PC-3 (cell line): Measurements from ENCODE around the gene PRUNE2.

Source experiments
- CTCF ChIP-seq: fragments of 300-600 bp; sonication (generic); conservative IDR thresholded peaks from 2 replicates; pipeline ENCODE4 v1.5.1; 2017; ENCODE audit warnings: antibody characterized with exemption, low read depth, mild to moderate bottlenecking, low read length
- EZH2 ChIP-seq: fragments of 300-600 bp; sonication (generic); IDR thresholded peaks from one replicate; pipeline ENCODE4 v1.6.1; 2017; ENCODE audit warnings: antibody characterized with exemption, mild to moderate bottlenecking, low read length; ENCODE audit not compliant: unreplicated experiment
- EZH2phosphoT487 ChIP-seq: fragments of 300-600 bp; sonication (generic); IDR thresholded peaks from 2 replicates; pipeline ENCODE4 v1.6.1; 2018; ENCODE audit warnings: mild to moderate bottlenecking, antibody characterized with exemption, low read length, borderline replicate concordance

DNA sequence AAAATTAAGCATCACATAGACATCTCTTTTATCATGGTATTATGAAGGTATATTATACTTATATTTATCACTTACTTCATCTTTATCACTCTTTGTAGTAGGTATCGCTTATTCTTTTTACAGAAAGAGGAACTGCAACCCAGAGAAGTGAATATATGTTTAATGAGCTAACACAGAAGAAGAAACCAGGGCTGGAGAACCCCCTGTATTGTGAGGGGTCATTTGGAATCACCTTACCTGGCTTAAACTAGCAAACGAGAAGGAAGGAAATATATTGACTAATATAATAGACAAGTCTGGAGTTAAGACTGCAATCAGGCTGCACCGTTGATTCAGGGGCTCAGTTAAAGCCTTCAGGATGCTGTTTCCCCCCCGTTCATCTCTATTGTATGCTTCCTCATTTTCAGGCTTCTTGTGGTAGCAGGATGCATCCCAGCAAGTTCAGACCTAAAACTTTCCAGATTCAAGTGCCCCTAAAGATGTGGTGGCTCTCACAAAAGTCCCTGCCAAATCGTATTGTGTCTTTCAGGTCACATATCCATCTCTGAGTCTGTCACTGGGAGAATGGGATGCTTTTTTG is 300.5 kb downstream of the PRUNE2 start:
- TF ChIP-seq EZH2 (no peak), CTCF (no peak), EZH2phosphoT487 (no peak)
